K562 (cell line): Measurements from ENCODE around the gene PROP1. TPM values are rescaled to one million over a fixed set of nuclear protein-coding genes. Genes with fewer than 3 reads are reported as not detected.
A peak's percentile ranks its signal among the peaks of the same experiment; 100 is the strongest.
"Not testable (repeated sequence)": the region's sequence is repeated elsewhere in the genome, so short reads cannot be mapped to it uniquely, and the experiment has no call there.

ENCODE experiments used
- ATAC-seq: fragments of 200-7000 bp; cut with Tn5 transposase; 3 replicates; pipeline ENCODE4 v1.9.1; 2020; ENCODE audit warnings: moderate library complexity
- BruUV-seq: library from RNA; stranded (reverse); fragments of 400-500 nt; replicated peaks from 2 replicates; lab custom pipeline; 2021; lab: Mats Ljungman, UMichigan
- CTCF ChIA-PET: fragments of 300-600 bp; formaldehyde crosslinking; extraction: SDS; loops from one replicate; lab custom pipeline; 2021; ENCODE audit warnings: low intra/inter-chr PET ratio; lab: Yijun Ruan, JAX
- POLR2A ChIA-PET: fragments of 300-600, 350-650 bp; sonication (Branson Sonifier 250); formaldehyde crosslinking; extraction: SDS; loops from one replicate; lab custom pipeline; 2021; ENCODE audit warnings: antibody characterized with exemption, inconsistent platforms; lab: Yijun Ruan, JAX
- DNase-seq, 4 experiments: peaks; one replicate each; pipeline versions ENCODE4 v3.0.0 to v3.0.0-alpha.2; 2011 to 2018; ENCODE audit warnings: low spot score in 3 of 4, mixed read lengths in 3 of 4; ENCODE audit errors: extremely low read depth in 1 of 4
- FAIRE-seq: peaks from 2 replicates; lab custom pipeline; 2011; peaks lifted over from hg19 to GRCh38; lab: Jason Lieb, UNC
- H2AFZ ChIP-seq: 2 replicates; pipeline ENCODE4 v1.6.0; 2011; ENCODE audit warnings: low read depth, low read length, control low read depth, inconsistent platforms
- H3K27ac ChIP-seq: fragments of 200-600 bp; 3 replicates; pipeline ENCODE4 v1.8.0; 2011; ENCODE audit warnings: low read depth, mild to moderate bottlenecking, control low read depth, inconsistent platforms, low read length, moderate library complexity, mixed read lengths; ENCODE audit errors: extremely low read depth
- H3K27me3 ChIP-seq, 2 experiments: fragments of 300-600 bp in 1 of 2; 2 replicates in 1 of 2; 3 replicates in 1 of 2; pipeline versions ENCODE4 v1.6.0 to v1.8.0; 2011; ENCODE audit warnings: inconsistent platforms in 2 of 2, low read length in 2 of 2, mild to moderate bottlenecking in 1 of 2, mixed read lengths in 1 of 2, moderate library complexity in 1 of 2; ENCODE audit not compliant: control insufficient read depth in 2 of 2, insufficient read depth in 2 of 2
- H3K36me3 ChIP-seq: fragments of 300-600 bp; 3 replicates; pipeline ENCODE4 v1.8.0; 2011; ENCODE audit warnings: mild to moderate bottlenecking, low read length, inconsistent platforms; ENCODE audit not compliant: control insufficient read depth, insufficient read depth
- H3K4me1 ChIP-seq, 2 experiments: fragments of 200-600 bp in 1 of 2; replicated peaks in 1 of 2; 2 replicates in 1 of 2; 3 replicates in 1 of 2; pipeline versions ENCODE4 v1.5.1 to v1.8.0; 2011; ENCODE audit warnings: inconsistent platforms in 2 of 2, low read length in 2 of 2, mild to moderate bottlenecking in 1 of 2, mixed read lengths in 1 of 2, moderate library complexity in 1 of 2; ENCODE audit not compliant: control insufficient read depth in 2 of 2, insufficient read depth in 2 of 2
- H3K4me2 ChIP-seq: 2 replicates; pipeline ENCODE4 v1.6.1; 2011; ENCODE audit warnings: low read length, control low read depth, inconsistent platforms, mixed read lengths; ENCODE audit not compliant: insufficient read depth
- H3K4me3 ChIP-seq: fragments of 200-600 bp; sonication (generic), shearing (Covaris generic); 2 replicates; pipeline ENCODE4 v1.5.1; 2016; ENCODE audit warnings: control low read depth, inconsistent platforms
- H3K79me2 ChIP-seq: fragments of 200-600 bp; 3 replicates; pipeline ENCODE4 v1.8.0; 2011; ENCODE audit warnings: low read length, inconsistent platforms; ENCODE audit not compliant: control insufficient read depth, insufficient read depth
- H3K9ac ChIP-seq, 2 experiments: 2 replicates each; pipeline versions ENCODE4 v1.6.0 to v1.6.1; 2011; ENCODE audit warnings: low read depth in 2 of 2, low read length in 2 of 2, control low read depth in 1 of 2, inconsistent platforms in 1 of 2, mild to moderate bottlenecking in 1 of 2, mixed read lengths in 1 of 2; ENCODE audit not compliant: insufficient read depth in 1 of 2
- H3K9me1 ChIP-seq: one replicate; pipeline ENCODE4 v1.6.0; 2011; ENCODE audit warnings: inconsistent platforms, mild to moderate bottlenecking, low read length, moderate library complexity; ENCODE audit not compliant: control insufficient read depth, insufficient read depth
- H3K9me3 ChIP-seq: replicated peaks from 2 replicates; pipeline ENCODE4 v1.5.1; 2011; ENCODE audit warnings: low read depth, low read length, inconsistent platforms; ENCODE audit not compliant: control insufficient read depth, insufficient read depth
- H4K20me1 ChIP-seq: replicated peaks from 2 replicates; pipeline ENCODE4 v1.6.1; 2011; ENCODE audit warnings: low read length, inconsistent platforms, mixed read lengths; ENCODE audit not compliant: control insufficient read depth, insufficient read depth
- C11orf30 ChIP-seq: fragments of 450-650 bp; IDR thresholded peaks from 2 replicates; pipeline ENCODE4 v1.6.1; 2016; ENCODE audit warnings: low read depth, mild to moderate bottlenecking
- CBX5 ChIP-seq: IDR thresholded peaks from 2 replicates; pipeline ENCODE4 v1.6.1; 2014; ENCODE audit warnings: low read depth, borderline replicate concordance
- CREM ChIP-seq: IDR thresholded peaks from 2 replicates; pipeline ENCODE4 v1.6.1; 2014; ENCODE audit warnings: antibody characterized with exemption, low read depth
- ETV6 ChIP-seq, 3 experiments: fragments of 150-350 bp in 1 of 3; sonication (generic) in 1 of 3; formaldehyde crosslinking in 1 of 3; IDR thresholded peaks; 2 replicates each; pipeline versions ENCODE4 v1.6.1 to v1.8.0; 2014 to 2022; ENCODE audit warnings: borderline replicate concordance in 2 of 3, low read depth in 2 of 3, antibody characterized with exemption in 1 of 3, low read length in 1 of 3, mild to moderate bottlenecking in 1 of 3, missing genetic modification reagents in 1 of 3
- JUND ChIP-seq, 2 experiments: IDR thresholded peaks; 2 replicates in 1 of 2; 3 replicates in 1 of 2; pipeline ENCODE4 v1.6.1; 2011; ENCODE audit warnings: borderline replicate concordance in 2 of 2, low read depth in 2 of 2, low read length in 2 of 2, improper control_type of control experiment in 1 of 2, missing biosample characterization in 1 of 2, missing genetic modification characterization in 1 of 2, missing genetic modification reagents in 1 of 2
- SPI1 ChIP-seq: IDR thresholded peaks from 2 replicates; pipeline ENCODE4 v1.6.1; 2011; ENCODE audit warnings: low read depth, low read length, control low read depth, borderline replicate concordance
- ZNF274 ChIP-seq: IDR thresholded peaks from 2 replicates; pipeline ENCODE4 v1.6.1; 2011; ENCODE audit warnings: low read depth, mild to moderate bottlenecking, low read length, moderate library complexity, borderline replicate concordance
- ZNF316 ChIP-seq: fragments of 450-650 bp; IDR thresholded peaks from 2 replicates; pipeline ENCODE4 v1.6.1; 2016
- whole genome bisulfite sequencing: fragments of 100-300 bp; shearing (Covaris generic); methylation state at CpG from one replicate; pipeline ENCODE4 v1.1.6; 2016; ENCODE audit warnings: low coverage, mixed read lengths; ENCODE audit not compliant: insufficient coverage; ENCODE audit errors: missing lambda C conversion rate; 5-methylcytosine and 5-hydroxymethylcytosine counted together
- in situ Hi-C: fragments of 300-500 bp; cut with MboI; formaldehyde crosslinking; loops from 4 replicates; pipeline ENCODE4 v1.15.0; 2018; ENCODE audit warnings: inconsistent platforms, mixed read lengths
- intact Hi-C: fragments of 100-400 bp; cut with micrococcal nuclease; formaldehyde crosslinking; loops from 2 replicates; pipeline ENCODE4 v1.14.2; 2022
- polyA plus RNA-seq, 8 experiments: library from polyadenylated mRNA; depleted of rRNA in 4 of 8; stranded (reverse) in 5 of 8; unstranded in 3 of 8; fragments of >200 nt; fragmentation: Nextera tagmentation in 2 of 8; fragmentation: Illumina TruSeq in 1 of 8; extraction: Ambion mirVana in 2 of 8; extraction: Trizol in 1 of 8; gene quantifications; 2 replicates each; pipeline versions ENCODE4 v1.2.1 to v1.2.3, GENCODE V29; 2011 to 2014; ENCODE audit warnings: inconsistent platforms in 1 of 8, missing spikeins in 1 of 8
- total RNA-seq, 7 experiments: library from RNA; depleted of rRNA in 6 of 7; stranded (reverse); fragments of >200 nt in 6 of 7; fragmentation: Illumina TruSeq in 2 of 7; extraction: Trizol in 2 of 7; gene quantifications; 2 replicates each; pipeline versions ENCODE4 v1.2.1 to v1.2.3, GENCODE V29; 2011 to 2021; ENCODE audit warnings: low replicate concordance in 1 of 7

Gene PROP1
- total and polyA plus RNA-seq, 9 of the 15 experiments (the other 6 are each of a cell fraction or from before 2014, with no cell fraction given): not detected

DNA sequence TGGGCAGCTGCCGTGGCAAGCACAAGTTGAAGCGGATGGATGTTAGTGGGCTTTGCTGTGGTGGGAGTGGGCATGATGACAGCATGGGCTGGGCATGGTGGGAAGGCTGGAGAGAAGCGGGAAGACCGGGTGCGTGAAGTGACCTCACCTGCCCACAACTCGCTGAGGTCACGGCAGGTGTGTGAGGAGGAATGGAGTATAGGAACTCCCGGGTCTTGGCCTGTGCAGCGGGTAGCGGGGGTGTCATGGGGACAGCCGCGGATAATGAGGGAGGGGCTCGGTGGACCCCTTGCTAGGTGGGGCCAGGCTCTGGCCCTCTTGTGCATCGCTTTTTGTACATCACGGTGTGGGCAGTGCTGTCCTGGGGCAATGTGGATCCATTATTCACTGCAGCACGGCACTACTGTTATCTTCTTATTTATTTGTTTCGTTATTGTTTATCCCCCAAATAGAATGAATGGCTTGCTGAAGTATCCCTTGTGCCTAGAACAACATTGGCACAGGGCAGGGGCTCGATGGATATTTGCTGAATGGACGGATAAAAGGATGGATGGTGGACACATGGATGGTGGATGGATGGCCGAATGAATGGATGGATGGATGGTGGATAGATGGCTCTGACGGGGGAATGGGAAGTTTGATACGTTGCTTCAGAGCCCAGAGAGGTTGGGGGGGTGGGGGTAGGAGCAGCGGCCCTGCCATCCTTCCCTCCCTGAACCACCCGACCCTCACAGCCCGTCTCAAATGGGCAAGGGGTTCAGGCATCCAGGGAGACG, 14.6 kb downstream of the PROP1 start:
- no TSS peak for BruUV-seq
- CTCF ChIA-PET: interaction anchor here (2.2 kb wide), 1 partner anchor 81 kb away, joined by 6 read pairs; no protein-coding TSS in a partner anchor
- POLR2A ChIA-PET: no interaction called here
- no peaks in the 10 kb centered on the region for H3K79me2 ChIP-seq
- no peak overlapping the region for H3K27ac ChIP-seq
- no peak overlapping the region for H3K4me2 ChIP-seq
- ATAC-seq (no peak), DNase-seq (no peak), FAIRE-seq (no peak)
- no peak overlapping the region for H2AFZ ChIP-seq
- TF ChIP-seq C11orf30 (0 out of 2 replicates have a peak, but pooled peaks have one; percentile 7), ZNF274 (no peak), ZNF316 (peak; percentile 17; the same call in 1 of the 2 replicates)
- no peak overlapping the region for H3K4me3 ChIP-seq
- in situ Hi-C loops (loop anchor here (5.0 to 25.0 kb wide), 2 partner anchors 81 to 219 kb away; no protein-coding TSS in a partner anchor), intact Hi-C loops (no loop called here)
- H3K36me3 ChIP-seq: no peaks in the 10 kb centered on the region
- no peaks in the 10 kb centered on the region for H4K20me1 ChIP-seq
- H3K9ac ChIP-seq: no peak overlapping the region
- H3K4me1 ChIP-seq: peaks cover 0 to 12% of the 10 kb centered on the region in 2 experiments; a peak in 1 of 5 replicates
- WGBS: 3% methylated on average over 22 of the region's 26 CpGs
- H3K27me3 ChIP-seq: peaks cover 24 to 45% of the 10 kb centered on the region in 2 experiments; a peak in 4 of 5 replicates
- no peaks in the 10 kb centered on the region for H3K9me3 ChIP-seq
- no peaks in the 10 kb centered on the region for H3K9me1 ChIP-seq

GRCh38 chr5:177980743-177981151, 15.3 kb downstream of the PROP1 start:
- no peak for ATAC-seq
- 13% methylated on average over 8 of the region's 10 CpGs for WGBS
- no TSS peak for BruUV-seq

GRCh38 chr5:177977600-177977999, 18.4 kb downstream of the PROP1 start:
- H4K20me1 ChIP-seq, H3K27ac ChIP-seq, H3K4me2 ChIP-seq, H3K9me3 ChIP-seq, CTCF ChIA-PET, FAIRE-seq, H3K4me3 ChIP-seq, H3K9me1 ChIP-seq, H2AFZ ChIP-seq, H3K9ac ChIP-seq, intact Hi-C loops, H3K79me2 ChIP-seq, DNase-seq, BruUV-seq, ATAC-seq, H3K4me1 ChIP-seq, H3K36me3 ChIP-seq: not testable (repeated sequence)
- in situ Hi-C loops: loop anchor here (5.0 to 25.0 kb wide), 2 partner anchors 215 to 1670 kb away; no protein-coding TSS in a partner anchor
- POLR2A ChIA-PET: interaction anchor here (0.6 kb wide), 1 partner anchor 476 kb away, joined by 3 read pairs; no protein-coding TSS in a partner anchor
- 4% methylated on average over 4 of the region's 8 CpGs for WGBS
- H3K27me3 ChIP-seq: peaks cover 4 to 18% of the 10 kb centered on the region in 2 experiments; a peak in 4 of 5 replicates

More at GRCh38 chr5:177980743-177981151, 15.3 kb downstream of the PROP1 start:
- FAIRE-seq (no peak), DNase-seq (no peak)
- no peak overlapping the region for H3K4me2 ChIP-seq
- TF ChIP-seq SPI1 (no peak), CBX5 (no peak), CREM (no peak), JUND (IDR thresholded peaks at IDR 0.05; ENCODE audit: borderline replicate concordance, low read depth, low read length) (no peak), JUND (tag; IDR thresholded peaks at IDR 0.05; ENCODE audit: borderline replicate concordance, low read depth, low read length) (no peak), ETV6 (IDR thresholded peaks at IDR 0.05; ENCODE audit: borderline replicate concordance in 1 of 2, low read depth in 2 of 2, low read length in 1 of 2) (no peak), ETV6 (CRISPR knock-in tag; IDR thresholded peaks at IDR 0.05; ENCODE audit: borderline replicate concordance) (no peak)
- H3K4me3 ChIP-seq: no peak overlapping the region
- POLR2A ChIA-PET: no interaction called here
- H2AFZ ChIP-seq: no peak overlapping the region
- CTCF ChIA-PET: interaction anchor here (2.2 kb wide), 1 partner anchor 82 kb away, joined by 6 read pairs; no protein-coding TSS in a partner anchor
- peaks cover 0 to 12% of the 10 kb centered on the region in 2 experiments; a peak in 1 of 5 replicates for H3K4me1 ChIP-seq
- in situ Hi-C loops (loop anchor here (5.0 to 25.0 kb wide), 2 partner anchors 82 to 218 kb away; no protein-coding TSS in a partner anchor), intact Hi-C loops (no loop called here)
- no peaks in the 10 kb centered on the region for H4K20me1 ChIP-seq
- H3K9me1 ChIP-seq: no peaks in the 10 kb centered on the region
- no peak overlapping the region for H3K27ac ChIP-seq
- H3K9ac ChIP-seq: no peak overlapping the region
- peaks cover 24 to 41% of the 10 kb centered on the region in 2 experiments; a peak in 4 of 5 replicates for H3K27me3 ChIP-seq
- H3K9me3 ChIP-seq: no peaks in the 10 kb centered on the region
- H3K36me3 ChIP-seq: no peaks in the 10 kb centered on the region
- H3K79me2 ChIP-seq: no peaks in the 10 kb centered on the region
